Sigmoid colon (tissue), 4 donors: ENCODE results near the gene ULK3.

Experiments used
- EP300 ChIP-seq, 4 donors: sonication (generic); formaldehyde crosslinking; IDR thresholded peaks; one replicate each; pipeline ENCODE4 v1.6.1; 2017; ENCODE audit warnings: antibody characterized with exemption in 4 of 4
- TF ChIP-seq, protein P1 (sequence below), 4 experiments: fragments of 450-650 bp in 3 of 4; fragments of 200-600 bp in 1 of 4; IDR thresholded peaks; one replicate each; pipeline ENCODE4 v1.5.1; 2016 to 2019; ENCODE audit warnings: antibody characterized with exemption in 4 of 4, mild to moderate bottlenecking in 3 of 4, moderate library complexity in 2 of 4

DNA sequence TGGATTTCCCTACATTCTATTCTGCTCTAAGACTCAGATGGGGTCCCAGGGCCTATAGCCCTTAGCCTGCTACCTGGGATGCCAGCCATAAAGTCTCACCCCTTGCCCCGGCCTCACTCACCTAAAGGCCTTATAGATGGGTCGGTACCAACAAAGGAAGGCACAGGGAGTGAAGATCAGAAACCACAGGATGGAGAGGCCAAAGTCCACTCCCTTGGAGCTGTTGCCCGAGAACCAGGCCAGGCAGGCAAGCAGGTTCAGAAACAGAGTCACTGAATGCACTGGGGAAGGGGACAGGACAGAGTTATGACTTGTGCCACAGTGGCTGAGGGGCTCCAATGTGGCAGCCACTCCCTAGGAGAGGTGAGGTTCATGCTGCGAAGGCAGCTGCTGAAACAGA lies 7.4 kb upstream of the ULK3 start:
- TF ChIP-seq, protein P1, sequence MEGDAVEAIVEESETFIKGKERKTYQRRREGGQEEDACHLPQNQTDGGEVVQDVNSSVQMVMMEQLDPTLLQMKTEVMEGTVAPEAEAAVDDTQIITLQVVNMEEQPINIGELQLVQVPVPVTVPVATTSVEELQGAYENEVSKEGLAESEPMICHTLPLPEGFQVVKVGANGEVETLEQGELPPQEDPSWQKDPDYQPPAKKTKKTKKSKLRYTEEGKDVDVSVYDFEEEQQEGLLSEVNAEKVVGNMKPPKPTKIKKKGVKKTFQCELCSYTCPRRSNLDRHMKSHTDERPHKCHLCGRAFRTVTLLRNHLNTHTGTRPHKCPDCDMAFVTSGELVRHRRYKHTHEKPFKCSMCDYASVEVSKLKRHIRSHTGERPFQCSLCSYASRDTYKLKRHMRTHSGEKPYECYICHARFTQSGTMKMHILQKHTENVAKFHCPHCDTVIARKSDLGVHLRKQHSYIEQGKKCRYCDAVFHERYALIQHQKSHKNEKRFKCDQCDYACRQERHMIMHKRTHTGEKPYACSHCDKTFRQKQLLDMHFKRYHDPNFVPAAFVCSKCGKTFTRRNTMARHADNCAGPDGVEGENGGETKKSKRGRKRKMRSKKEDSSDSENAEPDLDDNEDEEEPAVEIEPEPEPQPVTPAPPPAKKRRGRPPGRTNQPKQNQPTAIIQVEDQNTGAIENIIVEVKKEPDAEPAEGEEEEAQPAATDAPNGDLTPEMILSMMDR (IDR thresholded peaks at IDR 0.05): no peak
- no peak for TF ChIP-seq EP300 (IDR thresholded peaks at IDR 0.05)
